Activated T-cell treated with anti-CD3 and anti-CD28 coated beads, Interleukin-2, amount 50 U/mL, for 72 hours (primary cell): Measurements from ENCODE around the gene SLC39A1. TPM values are rescaled to one million over a fixed set of nuclear protein-coding genes. Genes with fewer than 3 reads are reported as not detected.

Experiments
- ATAC-seq, 2 donors: fragments of 150-1000 bp; cut with Tn5 transposase; replicated peaks in 1 of 2; 2 replicates each; pipeline ENCODE4 v1.10.0; 2021; ENCODE audit warnings: moderate library complexity in 2 of 2, mild to moderate bottlenecking in 1 of 2
- DNase-seq, 2 donors: peaks; one replicate each; pipeline ENCODE4 v3.0.0; 2021 to 2022; ENCODE audit warnings: mixed read lengths in 1 of 2
- H3K27ac Mint-ChIP-seq: one replicate; pipeline ENCODE4 v1.8.0; 2022; ENCODE audit warnings: mild to moderate bottlenecking, moderate library complexity, mixed read lengths
- H3K27me3 Mint-ChIP-seq: one replicate; pipeline ENCODE4 v1.8.0; 2022; ENCODE audit warnings: low read depth, mixed read lengths
- H3K36me3 Mint-ChIP-seq, 2 donors: one replicate each; pipeline ENCODE4 v1.8.0; 2022; ENCODE audit warnings: mixed read lengths in 2 of 2, mild to moderate bottlenecking in 1 of 2; ENCODE audit not compliant: insufficient read depth in 2 of 2
- H3K4me1 Mint-ChIP-seq: one replicate; pipeline ENCODE4 v1.8.0; 2022; ENCODE audit warnings: low read depth, mixed read lengths
- H3K4me3 Mint-ChIP-seq, 2 donors: one replicate each; pipeline ENCODE4 v1.8.0; 2022; ENCODE audit warnings: mild to moderate bottlenecking in 2 of 2, mixed read lengths in 2 of 2, moderate library complexity in 2 of 2
- H3K9me3 Mint-ChIP-seq, 2 donors: one replicate each; pipeline ENCODE4 v1.8.0; 2022; ENCODE audit warnings: mixed read lengths in 2 of 2
- total RNA-seq, 2 donors: library from RNA; stranded (reverse); gene quantifications; one replicate each; pipeline ENCODE4 v1.2.3, GENCODE V29; 2022

Gene SLC39A1
- total RNA-seq, 2 donors from 2014 or later: 86.5 to 90.7 TPM

DNA sequence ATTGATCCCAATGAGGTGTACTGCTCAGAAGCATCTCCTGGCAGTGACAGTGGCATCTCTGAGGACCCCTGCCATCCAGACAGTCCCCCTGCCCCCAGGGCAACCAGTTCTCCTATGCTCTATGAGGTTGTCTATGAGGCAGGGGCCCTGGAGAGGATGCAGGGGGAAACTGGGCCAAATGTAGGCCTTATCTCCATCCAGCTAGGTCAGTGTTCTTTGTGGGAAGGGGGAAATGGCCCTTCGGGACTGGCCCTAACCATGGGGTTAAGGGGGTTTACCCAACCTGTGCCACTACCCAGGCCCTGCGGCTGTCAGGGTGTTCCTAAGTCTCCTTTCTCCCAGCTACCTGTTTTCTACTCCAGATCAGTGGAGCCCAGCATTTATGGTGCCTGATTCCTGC lies 5.6 kb upstream of the SLC39A1 start:
- Mint-ChIP-seq H3K27me3 (no peaks in the 10 kb centered on the region), H3K4me3 (peak overlapping the region; percentile 97 to 98), H3K9me3 (no peaks in the 10 kb centered on the region), H3K36me3 (peaks cover 5 to 13% of the 10 kb centered on the region in 2 donors), H3K4me1 (peaks cover 72% of the 10 kb centered on the region), H3K27ac (no peak overlapping the region)
- DNase-seq: no peak
- ATAC-seq: no peak

DNA sequence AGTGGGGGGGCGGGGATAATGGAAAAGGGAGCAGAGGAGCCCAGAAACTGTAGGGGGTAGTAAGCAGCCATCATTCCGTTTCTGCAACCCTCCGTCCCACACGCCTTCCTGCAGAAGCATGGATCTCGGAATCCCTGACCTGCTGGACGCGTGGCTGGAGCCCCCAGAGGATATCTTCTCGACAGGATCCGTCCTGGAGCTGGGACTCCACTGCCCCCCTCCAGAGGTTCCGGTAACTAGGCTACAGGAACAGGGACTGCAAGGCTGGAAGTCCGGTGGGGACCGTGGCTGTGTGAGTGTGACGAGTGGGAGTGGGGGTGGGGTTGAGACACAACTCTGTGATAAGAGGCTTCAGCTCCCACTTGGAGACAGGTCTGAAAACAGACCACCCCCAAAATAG lies 5.1 kb upstream of the SLC39A1 start:
- H3K36me3 Mint-ChIP-seq: peaks cover 3 to 12% of the 10 kb centered on the region in 2 donors
- peaks cover 71% of the 10 kb centered on the region for H3K4me1 Mint-ChIP-seq
- no peak for DNase-seq
- H3K27ac Mint-ChIP-seq: peak overlapping the region; percentile 97
- no peaks in the 10 kb centered on the region for H3K27me3 Mint-ChIP-seq
- no peaks in the 10 kb centered on the region for H3K9me3 Mint-ChIP-seq
- H3K4me3 Mint-ChIP-seq: peak overlapping the region; percentile 97 to 98
- ATAC-seq: no peak

DNA sequence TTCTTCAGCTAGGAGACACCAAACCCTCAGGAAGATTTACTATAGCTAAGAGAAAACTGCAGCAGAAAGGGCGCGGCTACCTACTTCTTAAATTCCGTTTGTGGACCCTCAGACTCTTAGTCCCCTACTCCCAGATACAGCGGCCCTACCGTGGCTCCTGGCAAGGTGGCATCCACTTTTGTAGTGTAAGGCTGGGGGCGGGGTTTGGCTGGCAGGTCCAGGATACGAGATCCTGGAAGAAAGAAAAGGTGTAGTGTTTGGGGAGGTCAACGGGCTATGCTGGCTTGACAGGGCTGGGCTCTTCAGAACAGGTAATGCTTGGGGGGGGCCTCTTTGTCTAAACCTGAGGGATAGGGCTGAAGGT lies 4.6 kb upstream of the SLC39A1 start:
- peak overlapping the region; percentile 97 for H3K27ac Mint-ChIP-seq
- H3K36me3 Mint-ChIP-seq: peaks cover 1 to 10% of the 10 kb centered on the region in 2 donors
- no peak for DNase-seq
- peak overlapping the region; percentile 97 to 98 for H3K4me3 Mint-ChIP-seq
- no peak for ATAC-seq
- H3K4me1 Mint-ChIP-seq: peaks cover 68% of the 10 kb centered on the region
- no peaks in the 10 kb centered on the region for H3K27me3 Mint-ChIP-seq
- no peaks in the 10 kb centered on the region for H3K9me3 Mint-ChIP-seq

DNA sequence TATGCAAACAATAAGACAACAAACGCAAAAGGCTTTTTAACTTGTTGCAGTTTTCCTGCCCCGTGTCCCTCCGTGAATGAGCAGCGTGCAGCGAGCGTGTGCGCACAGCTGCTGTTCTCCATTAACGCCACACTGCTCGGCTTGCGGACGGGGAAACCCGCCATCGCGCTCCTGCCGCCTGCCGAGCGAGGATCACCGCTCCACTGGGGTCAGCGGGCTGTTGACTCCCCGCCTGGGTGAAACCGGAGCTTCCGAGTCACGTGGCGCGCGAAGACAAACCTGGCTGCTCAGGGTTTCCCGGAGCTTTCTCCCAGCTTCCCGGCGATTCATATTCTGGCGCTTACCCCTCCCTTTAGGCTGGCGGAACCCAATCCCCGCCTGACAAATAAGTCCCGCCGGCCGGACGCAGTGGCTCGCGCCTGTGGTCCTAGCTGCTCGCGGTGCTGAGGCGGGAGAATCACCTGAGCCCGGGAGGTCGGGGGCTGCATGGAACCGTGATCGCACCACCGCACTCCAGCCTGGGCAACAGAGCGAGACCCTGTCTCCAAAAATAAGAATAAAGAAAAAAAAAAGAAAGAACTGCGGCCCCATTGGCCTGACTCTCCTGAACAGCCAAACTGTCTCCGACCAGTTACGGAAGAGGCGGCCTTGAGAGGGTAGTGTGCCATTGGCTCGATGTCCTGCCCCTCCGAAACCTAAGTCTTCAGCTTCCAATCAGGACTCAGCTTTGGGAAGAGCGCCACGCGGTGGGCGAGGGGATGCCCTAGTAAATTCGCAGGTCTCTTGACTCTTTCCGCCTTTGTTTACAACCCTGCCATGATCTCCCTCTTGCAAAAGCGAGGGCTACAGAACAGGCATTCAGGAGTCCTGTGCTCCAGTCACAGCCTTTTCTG lies 4.0 kb upstream of the SLC39A1 start, which contains the start of gene CREB3L4:
Gene CREB3L4 (plus strand): TSS at position 796 of the 893 bp plus-strand sequence. CDS start 624 bp downstream, outside the sequence.
- no peaks in the 10 kb centered on the region for H3K27me3 Mint-ChIP-seq
- ATAC-seq (peak; percentile 83 to 87), DNase-seq (peak; percentile 85 to 89)
- H3K4me1 Mint-ChIP-seq: peaks cover 68% of the 10 kb centered on the region
- H3K4me3 Mint-ChIP-seq: peak within 1 kb of the TSS; percentile 97 to 98
- H3K9me3 Mint-ChIP-seq: no peaks in the 10 kb centered on the region
- H3K36me3 Mint-ChIP-seq: peaks cover 1 to 10% of the 10 kb centered on the region in 2 donors
- H3K27ac Mint-ChIP-seq: peak within 1 kb of the TSS; percentile 97

DNA sequence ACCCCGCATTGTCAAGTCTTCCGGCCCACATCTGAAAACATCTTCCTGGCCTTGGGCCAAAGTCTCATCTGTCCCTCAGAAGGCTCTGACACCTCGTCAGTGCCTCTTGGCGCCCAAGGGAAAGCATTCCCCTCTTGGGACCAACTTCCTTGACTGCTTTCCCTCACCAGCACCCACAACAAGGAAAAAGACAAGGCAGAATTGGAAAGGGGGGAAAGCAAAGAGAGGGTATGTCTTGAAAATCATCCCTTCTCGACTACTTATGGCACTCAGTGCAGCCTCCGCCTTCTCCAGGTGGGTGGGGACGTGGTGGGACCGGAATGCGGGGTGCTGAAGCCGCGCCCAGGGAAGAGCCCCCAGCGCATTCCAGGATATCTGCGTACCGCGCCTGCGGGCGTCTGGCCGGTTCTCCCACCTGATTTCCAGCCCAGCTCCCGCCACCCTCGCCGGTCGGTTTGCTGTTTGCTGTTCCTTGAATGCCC lies 554 bp upstream of the SLC39A1 start:
- peaks cover 3 to 10% of the 10 kb centered on the region in 2 donors for H3K36me3 Mint-ChIP-seq

DNA sequence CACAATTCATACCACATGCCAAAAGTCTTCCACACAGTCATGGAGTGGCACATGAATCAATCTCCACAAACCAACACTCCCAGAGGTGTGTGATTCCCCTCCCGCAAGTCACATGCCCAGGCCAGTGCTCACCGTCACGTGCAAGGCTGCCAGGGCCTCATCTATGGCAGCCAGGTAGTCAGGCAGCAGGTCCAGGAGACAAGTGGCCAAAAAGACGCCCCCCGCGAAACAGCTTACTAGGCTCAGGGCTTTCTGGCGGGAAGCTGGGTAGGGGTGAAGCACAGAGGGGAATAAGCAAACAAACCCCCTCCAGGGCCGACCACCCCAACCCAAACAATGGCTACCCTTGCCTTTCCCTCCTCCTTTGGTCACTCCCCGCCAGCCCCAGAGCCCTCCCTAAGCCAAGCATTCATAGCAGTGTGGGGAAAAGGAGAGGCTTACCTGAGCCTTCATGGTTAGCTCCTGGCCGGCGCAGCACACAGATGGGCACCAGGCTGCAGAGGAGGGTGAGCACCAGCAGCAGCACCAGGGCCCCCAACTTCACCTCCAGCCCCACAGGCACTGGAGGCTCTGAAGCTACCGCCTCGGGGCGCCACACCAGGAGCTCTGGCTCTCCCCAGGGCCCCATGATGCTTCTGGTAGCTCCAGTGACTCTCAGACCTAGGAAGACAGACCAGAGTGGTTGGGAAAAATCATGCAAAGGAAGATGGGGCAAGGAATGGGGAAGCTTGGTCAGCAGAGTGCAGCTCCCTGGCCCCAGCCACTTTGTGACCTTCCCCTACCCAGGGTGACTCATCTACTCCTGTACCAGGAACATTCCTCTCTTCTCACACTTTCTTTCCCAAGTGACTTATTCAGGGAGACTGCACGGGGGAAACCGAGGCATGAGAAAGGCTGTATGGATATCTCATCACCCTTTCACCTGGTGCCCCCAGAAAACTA lies 978 bp downstream of the SLC39A1 start:
- DNase-seq (no peak), ATAC-seq (no peak)
- peak overlapping the region; percentile 31 for H3K27ac Mint-ChIP-seq
- H3K27me3 Mint-ChIP-seq: no peaks in the 10 kb centered on the region
- H3K9me3 Mint-ChIP-seq: no peaks in the 10 kb centered on the region
- peak overlapping the region; percentile 74 to 85 for H3K4me3 Mint-ChIP-seq
- peaks cover 5 to 12% of the 10 kb centered on the region in 2 donors for H3K36me3 Mint-ChIP-seq
- H3K4me1 Mint-ChIP-seq: peaks cover 75% of the 10 kb centered on the region

More for the DNA sequence above, 554 bp upstream of the SLC39A1 start:
- ATAC-seq (no peak), DNase-seq (peak in 1 of 2 donors; percentile 31)
- H3K9me3 Mint-ChIP-seq: no peaks in the 10 kb centered on the region
- H3K27ac Mint-ChIP-seq: peak overlapping the region; percentile 48
- no peaks in the 10 kb centered on the region for H3K27me3 Mint-ChIP-seq
- H3K4me1 Mint-ChIP-seq: peaks cover 84% of the 10 kb centered on the region
- H3K4me3 Mint-ChIP-seq: peak overlapping the region; percentile 74 to 85

DNA sequence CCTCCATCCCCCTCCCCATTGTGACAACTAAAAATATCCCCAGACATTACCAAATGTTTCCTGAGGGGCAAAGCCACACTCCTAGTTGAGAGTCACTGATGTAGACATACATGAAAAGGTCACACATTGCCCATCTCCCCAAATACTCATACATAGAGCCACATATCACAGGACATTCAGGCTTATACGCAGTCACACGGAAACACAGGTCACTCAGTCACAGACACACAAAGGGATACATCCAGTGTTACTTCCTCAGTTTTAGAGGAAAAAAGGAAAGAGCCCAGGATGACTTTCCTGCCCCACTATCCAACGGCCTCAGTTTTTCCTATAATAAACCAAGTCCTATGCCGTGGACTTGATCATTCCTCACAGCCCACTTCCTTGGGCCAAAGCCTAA lies 1.9 kb downstream of the SLC39A1 start:
- DNase-seq (no peak), ATAC-seq (no peak)
- no peaks in the 10 kb centered on the region for H3K27me3 Mint-ChIP-seq
- H3K9me3 Mint-ChIP-seq: no peaks in the 10 kb centered on the region
- peak overlapping the region; percentile 74 to 85 for H3K4me3 Mint-ChIP-seq
- peaks cover 8 to 9% of the 10 kb centered on the region in 2 donors for H3K36me3 Mint-ChIP-seq
- peaks cover 73% of the 10 kb centered on the region for H3K4me1 Mint-ChIP-seq
- H3K27ac Mint-ChIP-seq: peak overlapping the region; percentile 45

DNA sequence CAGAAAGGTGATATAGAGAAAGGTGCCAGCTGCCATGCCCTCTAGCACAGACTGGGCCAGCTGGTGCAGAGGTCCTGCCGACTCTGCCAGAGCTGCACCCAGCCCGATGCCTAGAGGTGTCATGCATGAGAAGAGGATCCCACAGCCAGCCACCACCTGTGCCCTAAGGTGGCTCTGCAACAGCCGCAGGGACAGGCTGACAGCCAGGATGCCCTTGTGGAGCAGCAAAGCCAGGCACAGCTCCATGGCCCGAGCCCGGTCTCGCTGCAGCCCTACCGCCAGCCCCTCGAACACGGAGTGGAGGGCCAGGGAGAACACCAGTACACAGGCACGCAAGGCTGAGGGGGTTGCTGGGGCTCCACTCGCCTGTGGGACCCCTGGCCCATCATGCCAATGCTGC lies 3.1 kb downstream of the SLC39A1 start:
- Mint-ChIP-seq H3K9me3 (no peaks in the 10 kb centered on the region), H3K36me3 (peaks cover 4 to 6% of the 10 kb centered on the region in 2 donors), H3K27me3 (no peaks in the 10 kb centered on the region), H3K4me1 (peaks cover 70% of the 10 kb centered on the region), H3K4me3 (peak overlapping the region; percentile 8 to 85), H3K27ac (no peak overlapping the region)
- no peak for DNase-seq
- no peak for ATAC-seq

DNA sequence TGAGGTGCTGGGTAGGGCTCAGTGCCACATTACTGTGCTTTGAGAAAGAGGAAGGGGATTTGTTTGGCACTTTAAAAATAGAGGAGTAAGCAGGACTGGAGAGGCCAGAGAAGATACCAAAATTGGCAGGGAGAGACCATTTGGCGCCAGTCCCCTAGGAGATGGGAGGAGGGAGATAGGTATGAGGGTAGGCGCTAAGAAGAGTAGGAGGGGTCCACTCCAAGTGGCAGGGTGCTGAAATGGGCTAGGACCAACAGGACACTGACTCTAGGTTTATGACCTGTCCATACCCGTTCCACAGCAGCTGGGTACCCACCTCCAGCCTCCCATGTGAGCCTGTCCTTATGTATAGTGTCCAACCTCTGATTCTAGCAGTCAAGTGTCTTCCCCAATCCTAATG lies 3.9 kb downstream of the SLC39A1 start:
- no peak for DNase-seq
- Mint-ChIP-seq H3K9me3 (no peaks in the 10 kb centered on the region), H3K4me1 (peaks cover 65% of the 10 kb centered on the region), H3K36me3 (peaks cover 4 to 6% of the 10 kb centered on the region in 2 donors), H3K27ac (no peak overlapping the region), H3K4me3 (no peak overlapping the region), H3K27me3 (no peaks in the 10 kb centered on the region)
- ATAC-seq: no peak

DNA sequence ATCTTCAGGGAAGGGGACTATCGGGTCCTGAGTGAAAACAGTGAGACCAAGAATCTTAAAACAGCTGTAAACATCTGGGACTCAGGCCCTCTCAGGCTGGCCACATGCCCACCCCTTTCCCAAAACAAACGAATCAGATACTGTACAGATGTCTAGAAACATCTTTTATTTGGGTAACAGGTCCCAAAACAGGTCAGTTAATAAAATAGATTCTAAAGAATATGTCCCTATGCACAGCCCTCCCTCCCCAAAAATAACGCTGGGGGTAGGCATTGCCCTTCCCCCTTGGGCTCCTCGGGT lies 4.4 kb downstream of the SLC39A1 start:
- peak overlapping the region; percentile 97 to 98 for H3K4me3 Mint-ChIP-seq
- peak overlapping the region; percentile 93 for H3K27ac Mint-ChIP-seq
- no peak for DNase-seq
- peaks cover 8 to 10% of the 10 kb centered on the region in 2 donors for H3K36me3 Mint-ChIP-seq
- no peaks in the 10 kb centered on the region for H3K9me3 Mint-ChIP-seq
- no peaks in the 10 kb centered on the region for H3K27me3 Mint-ChIP-seq
- peaks cover 65% of the 10 kb centered on the region for H3K4me1 Mint-ChIP-seq
- ATAC-seq: no peak

DNA sequence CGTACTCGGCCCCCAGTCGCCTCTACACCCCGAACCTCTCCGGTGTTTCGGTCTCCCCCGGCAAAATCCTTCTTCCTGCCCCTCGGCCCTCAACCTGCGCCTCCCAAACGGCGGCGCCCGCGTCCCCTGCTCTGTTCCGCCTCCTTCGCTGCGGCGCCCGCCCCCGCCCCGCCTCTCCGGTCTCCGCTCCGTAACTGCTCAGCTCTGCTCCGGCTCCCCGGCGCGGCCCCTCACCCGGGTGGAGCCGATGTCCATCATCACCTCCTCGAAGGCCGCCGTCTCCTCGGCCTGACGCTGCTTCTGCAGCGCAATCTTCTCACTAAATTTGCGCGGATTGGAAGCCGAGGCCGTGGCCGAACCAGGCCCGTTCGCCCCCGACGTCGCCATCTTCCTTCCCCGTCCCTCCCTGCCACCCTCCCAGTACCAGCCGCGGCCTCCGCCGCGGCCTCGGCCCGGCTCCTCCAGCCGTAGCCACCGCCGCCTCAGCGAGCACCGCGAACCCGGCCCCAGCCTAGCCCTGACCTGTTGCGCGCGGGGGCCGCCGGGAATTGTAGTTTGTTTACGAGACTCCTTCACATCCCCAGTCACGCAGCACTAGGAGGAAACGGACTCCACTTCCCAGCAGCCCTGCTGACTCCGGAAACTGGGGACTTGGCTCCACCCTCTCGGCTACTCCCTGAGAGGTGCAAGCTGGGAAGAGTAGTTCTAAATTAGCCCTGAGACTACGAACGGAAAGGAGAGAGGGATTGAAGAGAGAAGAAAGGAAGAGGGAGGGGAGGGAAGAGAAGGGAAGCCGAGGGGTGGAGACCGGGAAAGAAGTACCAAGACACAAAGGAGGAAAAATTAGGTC lies 5.0 kb downstream of the SLC39A1 start, which contains the start of gene CRTC2:
Gene CRTC2 (minus strand): TSS at position 502 of the 850 bp plus-strand sequence. CDS start 115 bp downstream, at position 387.
- Mint-ChIP-seq H3K36me3 (peaks cover 9 to 10% of the 10 kb centered on the region in 2 donors), H3K27ac (peak within 1 kb of the TSS; percentile 93), H3K4me3 (peak within 1 kb of the TSS; percentile 97 to 98), H3K27me3 (no peaks in the 10 kb centered on the region), H3K4me1 (peaks cover 62% of the 10 kb centered on the region), H3K9me3 (no peaks in the 10 kb centered on the region)
- ATAC-seq (peak; percentile 88 to 92), DNase-seq (peak; percentile 97 to 99)

DNA sequence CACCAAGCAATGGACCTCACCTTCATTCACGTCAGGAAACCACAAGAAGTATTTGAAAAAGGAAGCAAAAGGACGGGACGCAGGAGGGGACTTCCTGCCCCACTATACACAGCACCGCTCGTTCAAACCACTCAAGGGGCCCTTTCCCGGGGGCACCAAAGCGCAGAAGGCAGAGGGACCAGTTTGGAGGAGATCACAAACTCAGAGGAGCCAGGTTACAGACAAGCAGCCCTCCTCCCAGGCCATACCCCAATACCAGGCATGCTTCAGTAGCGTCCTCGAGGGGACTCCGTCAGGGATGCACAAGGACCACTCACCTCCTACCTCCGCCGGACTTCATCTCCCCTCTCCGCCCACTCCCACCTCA lies 5.6 kb downstream of the SLC39A1 start:
- H3K4me3 Mint-ChIP-seq: peak overlapping the region; percentile 97 to 98
- H3K4me1 Mint-ChIP-seq: peaks cover 61% of the 10 kb centered on the region
- peak; percentile 50 for DNase-seq
- no peaks in the 10 kb centered on the region for H3K9me3 Mint-ChIP-seq
- peak overlapping the region; percentile 93 for H3K27ac Mint-ChIP-seq
- peaks cover 9 to 10% of the 10 kb centered on the region in 2 donors for H3K36me3 Mint-ChIP-seq
- peak; percentile 20 to 32 for ATAC-seq
- H3K27me3 Mint-ChIP-seq: no peaks in the 10 kb centered on the region
